HG02981 (cell line): ENCODE measurements around the gene ZNF746.

Source experiments
- ATAC-seq: cut with Tn5 transposase; IDR thresholded peaks from one replicate; pipeline ENCODE4 v1.9.1; 2021; ENCODE audit warnings: mild to moderate bottlenecking, moderate library complexity; ENCODE audit not compliant: unreplicated experiment

Gene ZNF746

GRCh38 chr7:149431486-149432120, 66.0 kb downstream of the ZNF746 start:
- ATAC-seq: no peak

GRCh38 chr7:149430192-149430591, 67.4 kb downstream of the ZNF746 start:
- no peak for ATAC-seq

GRCh38 chr7:149427893-149428292, 69.7 kb downstream of the ZNF746 start:
- no peak for ATAC-seq

GRCh38 chr7:149427096-149427680, 70.4 kb downstream of the ZNF746 start:
- no peak for ATAC-seq

GRCh38 chr7:149423449-149424110, 74.0 kb downstream of the ZNF746 start:
- no peak for ATAC-seq

GRCh38 chr7:149422914-149423301, 74.7 kb downstream of the ZNF746 start:
- no peak for ATAC-seq
